Fibroblast of lung (primary cell): ENCODE measurements around the gene ASGR1. TPM values are rescaled to one million over a fixed set of nuclear protein-coding genes. Genes with fewer than 3 reads are reported as not detected.
A peak's percentile ranks its signal among the peaks of the same experiment; 100 is the strongest.

Source experiments
- DNase-seq, 2 donors: peaks; one replicate each; pipeline versions ENCODE4 v3.0.0 to v3.0.0-alpha.2; 2010; ENCODE audit warnings: low read depth in 2 of 2
- H2AFZ ChIP-seq: 2 replicates; pipeline ENCODE4 v1.5.1; 2012; ENCODE audit warnings: low read length, control low read depth, inconsistent platforms
- H3K27ac ChIP-seq: 2 replicates; pipeline ENCODE4 v1.5.1; 2011; ENCODE audit warnings: low read length, control low read depth; ENCODE audit not compliant: insufficient read depth
- H3K27me3 ChIP-seq: 2 replicates; pipeline ENCODE4 v1.5.1; 2011; ENCODE audit warnings: mild to moderate bottlenecking, low read length; ENCODE audit not compliant: control insufficient read depth, insufficient read depth
- H3K36me3 ChIP-seq: 2 replicates; pipeline ENCODE4 v1.5.1; 2011; ENCODE audit warnings: low read length; ENCODE audit not compliant: control insufficient read depth, insufficient read depth
- H3K4me1 ChIP-seq: 2 replicates; pipeline ENCODE4 v1.5.1; 2011; ENCODE audit warnings: low read length; ENCODE audit not compliant: control insufficient read depth, insufficient read depth; ENCODE audit errors: extremely low read depth
- H3K4me2 ChIP-seq: 2 replicates; pipeline ENCODE4 v1.5.1; 2011; ENCODE audit warnings: low read length, control low read depth; ENCODE audit not compliant: insufficient read depth; ENCODE audit errors: extremely low read depth
- H3K4me3 ChIP-seq, 4 experiments: fragments of 200-600 bp in 1 of 4; sonication (generic) in 1 of 4; replicated peaks in 1 of 4; 2 replicates each; pipeline ENCODE4 v1.5.1; 2011 to 2016; ENCODE audit warnings: low read length in 4 of 4, low read depth in 3 of 4, mild to moderate bottlenecking in 3 of 4, control low read depth in 2 of 4, inconsistent platforms in 1 of 4, mixed read lengths in 1 of 4; ENCODE audit not compliant: insufficient read depth in 1 of 4; ENCODE audit errors: control extremely low read depth in 1 of 4
- H3K79me2 ChIP-seq: 2 replicates; pipeline ENCODE4 v1.5.1; 2012; ENCODE audit warnings: mild to moderate bottlenecking, low read length, inconsistent platforms; ENCODE audit not compliant: control insufficient read depth, insufficient read depth
- H3K9ac ChIP-seq: 2 replicates; pipeline ENCODE4 v1.5.1; 2011; ENCODE audit warnings: mild to moderate bottlenecking, low read length, control low read depth; ENCODE audit not compliant: insufficient read depth
- H3K9me3 ChIP-seq: 2 replicates; pipeline ENCODE4 v1.5.1; 2012; ENCODE audit warnings: low read depth, low read length; ENCODE audit not compliant: control insufficient read depth, insufficient read depth
- H4K20me1 ChIP-seq: 2 replicates; pipeline ENCODE4 v1.5.1; 2011; ENCODE audit warnings: low read length; ENCODE audit not compliant: control insufficient read depth, insufficient read depth; ENCODE audit errors: extremely low read depth
- CTCF ChIP-seq, 2 donors: IDR thresholded peaks in 1 of 2; conservative IDR thresholded peaks in 1 of 2; 1 replicate in 1 of 2; 2 replicates in 1 of 2; pipeline ENCODE4 v1.5.1; 2011 to 2012; ENCODE audit warnings: low read length in 2 of 2, control low read depth in 1 of 2, inconsistent platforms in 1 of 2, low read depth in 1 of 2, mild to moderate bottlenecking in 1 of 2
- EZH2 ChIP-seq: IDR thresholded peaks from 2 replicates; pipeline ENCODE4 v1.5.1; 2012; ENCODE audit warnings: low read length, control low read depth, mild to moderate bottlenecking; ENCODE audit errors: missing control alignments
- polyA plus RNA-seq, 2 donors: library from polyadenylated mRNA; depleted of rRNA in 1 of 2; stranded (reverse) in 1 of 2; unstranded in 1 of 2; fragments of >200 nt; gene quantifications; 2 replicates each; pipeline ENCODE4 v1.2.1, GENCODE V29; 2011 to 2012; ENCODE audit warnings: missing spikeins in 1 of 2
- total RNA-seq: library from RNA; depleted of rRNA; stranded (reverse); fragments of >200 nt; gene quantifications from 2 replicates; pipeline ENCODE4 v1.2.1, GENCODE V29; 2014

Gene ASGR1
- total and polyA plus RNA-seq, 2 donors (not counting 1 experiment from before 2014, with no cell fraction given) = 0.14 to 0.66 TPM

- Histone ChIP-seq H4K20me1 (no peaks in the 10 kb centered on the region), H3K27ac (no peak overlapping the region), H3K4me3 (no peak overlapping the region), H3K9ac (no peak overlapping the region), H3K9me3 (no peaks in the 10 kb centered on the region), H3K36me3 (peaks cover 6% of the 10 kb centered on the region), H3K79me2 (peaks cover 12% of the 10 kb centered on the region), H2AFZ (no peak overlapping the region), H3K27me3 (no peaks in the 10 kb centered on the region), H3K4me2 (no peak overlapping the region), H3K4me1 (peaks cover 5% of the 10 kb centered on the region)
- TF ChIP-seq CTCF (conservative IDR thresholded peaks at IDR 0.05 in 1 of 2, IDR thresholded peaks at IDR 0.05 in 1 of 2; ENCODE audit: low read depth in 1 of 2, low read length in 2 of 2) (no peak), EZH2 (no peak)
- DNase-seq = no peak
These were observed 28.9 kb upstream of the ASGR1 start for GRCh38 chr17:7208027-7208571.

DNA sequence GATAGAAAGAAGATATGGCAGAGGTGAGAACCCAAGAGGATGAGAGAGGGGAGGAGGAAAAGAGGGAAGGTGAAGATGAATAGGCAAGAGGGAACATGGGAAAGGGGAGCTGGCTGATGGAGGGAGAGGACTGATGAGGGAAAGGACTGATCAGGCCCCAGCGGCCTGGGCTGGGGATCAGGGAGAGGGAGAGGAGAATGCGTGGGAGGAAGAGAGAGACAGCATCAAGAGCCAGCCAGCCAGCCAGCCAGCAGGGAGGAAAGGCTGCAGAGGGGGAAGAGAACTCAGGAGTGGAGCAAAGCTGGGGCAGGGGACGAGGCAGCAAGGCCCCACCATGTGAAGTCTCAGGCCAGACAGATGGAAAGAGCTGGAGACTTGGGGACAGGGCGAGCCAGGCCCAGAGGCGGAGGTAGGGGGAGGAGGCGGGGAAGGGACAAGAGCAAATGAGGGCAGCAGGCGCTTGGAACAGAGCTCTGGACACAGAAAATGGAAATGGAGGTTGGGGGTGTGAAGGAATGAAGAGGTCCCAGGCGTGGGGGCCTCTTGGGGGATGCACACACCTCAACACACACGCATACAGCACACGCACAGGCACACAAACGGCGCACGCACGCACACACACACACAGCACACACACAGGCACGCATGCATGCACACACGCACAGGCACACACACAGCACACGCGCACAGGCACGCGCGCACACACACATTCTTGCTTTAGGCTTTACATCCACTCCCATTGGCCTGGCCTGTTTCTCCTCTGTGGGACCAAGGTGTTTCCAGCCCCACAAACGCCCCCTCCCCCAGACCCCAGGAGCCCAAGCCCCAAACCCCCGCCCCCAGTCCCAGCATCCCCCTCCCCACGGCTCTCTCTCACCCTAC lies 28.2 kb upstream of the ASGR1 start:
- H3K9me3 ChIP-seq = no peaks in the 10 kb centered on the region
- TF ChIP-seq EZH2 (no peak), CTCF (conservative IDR thresholded peaks at IDR 0.05 in 1 of 2, IDR thresholded peaks at IDR 0.05 in 1 of 2; ENCODE audit: low read depth in 1 of 2, low read length in 2 of 2) (no peak)
- H3K4me1 ChIP-seq = peaks cover 5% of the 10 kb centered on the region
- no peaks in the 10 kb centered on the region for H4K20me1 ChIP-seq
- no peak overlapping the region for H3K4me3 ChIP-seq
- H3K27me3 ChIP-seq = no peaks in the 10 kb centered on the region
- no peak overlapping the region for H2AFZ ChIP-seq
- H3K27ac ChIP-seq = peak overlapping the region; percentile 9
- H3K79me2 ChIP-seq = peaks cover 12% of the 10 kb centered on the region
- peaks cover 10% of the 10 kb centered on the region for H3K36me3 ChIP-seq
- peak in 1 of 2 donors; percentile 25 for DNase-seq
- peak overlapping the region; percentile 37 for H3K4me2 ChIP-seq
- H3K9ac ChIP-seq = no peak overlapping the region

- no peak overlapping the region for H2AFZ ChIP-seq
- no peaks in the 10 kb centered on the region for H4K20me1 ChIP-seq
- TF ChIP-seq CTCF (conservative IDR thresholded peaks at IDR 0.05 in 1 of 2, IDR thresholded peaks at IDR 0.05 in 1 of 2; ENCODE audit: low read depth in 1 of 2, low read length in 2 of 2) (no peak), EZH2 (no peak)
- H3K9ac ChIP-seq = peak overlapping the region; percentile 86
- peaks cover 3% of the 10 kb centered on the region for H3K79me2 ChIP-seq
- no peak for DNase-seq
- H3K4me2 ChIP-seq = peak overlapping the region; percentile 77
- peaks cover 12% of the 10 kb centered on the region for H3K36me3 ChIP-seq
- H3K4me1 ChIP-seq = peaks cover 5% of the 10 kb centered on the region
- no peaks in the 10 kb centered on the region for H3K27me3 ChIP-seq
- H3K4me3 ChIP-seq = peak overlapping the region in 3 of 4 experiments; percentile 45 to 61 (median 45)
- peak overlapping the region; percentile 82 for H3K27ac ChIP-seq
- H3K9me3 ChIP-seq = no peaks in the 10 kb centered on the region
These were observed 26.4 kb upstream of the ASGR1 start for GRCh38 chr17:7205561-7205960.
